PC-9 (cell line): ENCODE results near the gene ATP11A. TPM values are rescaled to one million over a fixed set of nuclear protein-coding genes. Genes with fewer than 3 reads are reported as not detected.

Source experiments
- BruUV-seq: library from RNA; stranded (reverse); fragments of 400-500 nt; replicated peaks from 2 replicates; lab custom pipeline; 2021; lab: Mats Ljungman, UMichigan
- CTCF ChIA-PET: fragments of 300-600 bp; sonication (Branson Sonifier 250); formaldehyde crosslinking; loops from one replicate; lab custom pipeline; 2022; ENCODE audit warnings: antibody characterized with exemption; lab: Charles Lee
- POLR2A ChIA-PET: fragments of 300-600 bp; sonication (Branson Sonifier 250); formaldehyde crosslinking; loops from one replicate; lab custom pipeline; 2022; ENCODE audit warnings: antibody characterized with exemption; ENCODE audit not compliant: unreplicated experiment; lab: Charles Lee
- DNase-seq, 2 experiments: peaks; one replicate each; pipeline versions ENCODE4 v3.0.0 to v3.0.0-alpha.2; 2015 to 2022; ENCODE audit warnings: mixed read lengths in 1 of 2
- H2AFZ ChIP-seq: fragments of 200-600 bp; sonication (generic); 2 replicates; pipeline ENCODE4 v1.8.1; 2017; ENCODE audit warnings: antibody characterized with exemption
- H3F3A ChIP-seq: fragments of 200-600 bp; sonication (generic); 2 replicates; pipeline ENCODE4 v1.8.1; 2017; ENCODE audit warnings: antibody characterized with exemption, mild to moderate bottlenecking, low read depth; ENCODE audit not compliant: insufficient read depth
- H3K27ac ChIP-seq: fragments of 200-600 bp; sonication (generic); 2 replicates; pipeline ENCODE4 v1.6.1; 2016; ENCODE audit warnings: mixed run types
- H3K27me3 ChIP-seq: fragments of 200-600 bp; sonication (generic); 2 replicates; pipeline ENCODE4 v1.6.1; 2016; ENCODE audit warnings: low read depth, mixed run types; ENCODE audit not compliant: insufficient read depth
- H3K36me3 ChIP-seq: fragments of 200-600 bp; sonication (generic); 2 replicates; pipeline ENCODE4 v1.6.1; 2016; ENCODE audit warnings: low read depth, mixed run types
- H3K4me1 ChIP-seq: fragments of 200-600 bp; sonication (generic); replicated peaks from 2 replicates; pipeline ENCODE4 v1.6.1; 2016; ENCODE audit warnings: mixed run types; ENCODE audit not compliant: insufficient read depth
- H3K4me2 ChIP-seq: fragments of 200-600 bp; sonication (generic); 2 replicates; pipeline ENCODE4 v1.6.1; 2017; ENCODE audit warnings: mixed run types
- H3K4me3 ChIP-seq: fragments of 200-600 bp; sonication (generic); 2 replicates; pipeline ENCODE4 v1.6.1; 2016; ENCODE audit warnings: mixed run types
- H3K79me2 ChIP-seq: fragments of 200-600 bp; sonication (generic); 2 replicates; pipeline ENCODE4 v1.6.1; 2017; ENCODE audit warnings: low read depth, mixed run types
- H3K9me2 ChIP-seq: fragments of 200-600 bp; sonication (generic); 2 replicates; pipeline ENCODE4 v1.8.1; 2017; ENCODE audit warnings: mild to moderate bottlenecking; ENCODE audit not compliant: insufficient read depth
- H3K9me3 ChIP-seq: fragments of 200-600 bp; sonication (generic); 2 replicates; pipeline ENCODE4 v1.8.1; 2016; ENCODE audit warnings: low read depth; ENCODE audit not compliant: insufficient read depth
- H4K20me1 ChIP-seq: fragments of 200-600 bp; sonication (generic); 2 replicates; pipeline ENCODE4 v1.8.1; 2017; ENCODE audit not compliant: insufficient read depth
- EZH2 ChIP-seq: fragments of 200-600 bp; sonication (generic); IDR thresholded peaks from 2 replicates; pipeline ENCODE4 v1.8.0; 2017; ENCODE audit warnings: antibody characterized with exemption, low read depth
- intact Hi-C: fragments of 100-400 bp; cut with micrococcal nuclease; formaldehyde crosslinking; loops from one replicate; pipeline ENCODE4 v1.10.0; 2022; ENCODE audit not compliant: unreplicated experiment
- total RNA-seq: library from RNA; stranded (reverse); gene quantifications from 2 replicates; pipeline ENCODE4 v1.2.3, GENCODE V29; 2021
- TF ChIP-seq, protein P1 (sequence below): fragments of 200-600 bp; sonication (generic); conservative IDR thresholded peaks from 2 replicates; pipeline ENCODE4 v1.6.1; 2017; ENCODE audit warnings: mixed run types, antibody characterized with exemption, mild to moderate bottlenecking, moderate library complexity

The ATP11A gene
- total RNA-seq, 1 experiment from 2014 or later: 92.2 TPM

DNA sequence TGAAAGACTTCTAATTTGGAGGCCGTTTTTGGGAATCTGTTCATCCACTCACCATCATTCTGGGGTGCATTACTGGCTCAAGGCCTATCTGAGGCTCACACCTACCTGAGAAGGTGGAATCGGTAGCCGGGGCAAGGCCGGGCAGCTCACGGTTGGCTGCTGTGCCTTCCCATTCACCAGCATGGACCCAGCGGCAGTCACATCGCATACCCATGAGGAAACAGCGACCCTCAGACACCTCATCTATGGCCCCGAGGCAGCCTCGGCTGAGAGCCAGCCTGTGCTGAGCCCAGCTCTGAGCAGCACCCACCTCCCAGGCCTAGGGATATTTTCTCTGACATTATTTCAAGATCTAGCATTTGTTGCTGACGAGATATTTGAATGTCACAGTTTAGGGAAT is 130.5 kb downstream of the ATP11A start:
- Histone ChIP-seq H3K27me3 (no peaks in the 10 kb centered on the region), H3F3A (no peaks in the 10 kb centered on the region), H3K9me3 (no peaks in the 10 kb centered on the region), H3K4me1 (no peaks in the 10 kb centered on the region), H3K4me3 (no peak overlapping the region), H2AFZ (no peak overlapping the region), H3K9me2 (no peaks in the 10 kb centered on the region), H3K27ac (no peak overlapping the region), H3K36me3 (peaks cover 47% of the 10 kb centered on the region), H3K4me2 (no peak overlapping the region), H3K79me2 (no peaks in the 10 kb centered on the region), H4K20me1 (no peaks in the 10 kb centered on the region)
- POLR2A ChIA-PET: no interaction called here
- BruUV-seq: no TSS peak
- TF ChIP-seq, protein P1, sequence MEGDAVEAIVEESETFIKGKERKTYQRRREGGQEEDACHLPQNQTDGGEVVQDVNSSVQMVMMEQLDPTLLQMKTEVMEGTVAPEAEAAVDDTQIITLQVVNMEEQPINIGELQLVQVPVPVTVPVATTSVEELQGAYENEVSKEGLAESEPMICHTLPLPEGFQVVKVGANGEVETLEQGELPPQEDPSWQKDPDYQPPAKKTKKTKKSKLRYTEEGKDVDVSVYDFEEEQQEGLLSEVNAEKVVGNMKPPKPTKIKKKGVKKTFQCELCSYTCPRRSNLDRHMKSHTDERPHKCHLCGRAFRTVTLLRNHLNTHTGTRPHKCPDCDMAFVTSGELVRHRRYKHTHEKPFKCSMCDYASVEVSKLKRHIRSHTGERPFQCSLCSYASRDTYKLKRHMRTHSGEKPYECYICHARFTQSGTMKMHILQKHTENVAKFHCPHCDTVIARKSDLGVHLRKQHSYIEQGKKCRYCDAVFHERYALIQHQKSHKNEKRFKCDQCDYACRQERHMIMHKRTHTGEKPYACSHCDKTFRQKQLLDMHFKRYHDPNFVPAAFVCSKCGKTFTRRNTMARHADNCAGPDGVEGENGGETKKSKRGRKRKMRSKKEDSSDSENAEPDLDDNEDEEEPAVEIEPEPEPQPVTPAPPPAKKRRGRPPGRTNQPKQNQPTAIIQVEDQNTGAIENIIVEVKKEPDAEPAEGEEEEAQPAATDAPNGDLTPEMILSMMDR: no peak
- TF ChIP-seq EZH2: no peak
- CTCF ChIA-PET: no interaction called here
- no peak for DNase-seq
- intact Hi-C loops: no loop called here

DNA sequence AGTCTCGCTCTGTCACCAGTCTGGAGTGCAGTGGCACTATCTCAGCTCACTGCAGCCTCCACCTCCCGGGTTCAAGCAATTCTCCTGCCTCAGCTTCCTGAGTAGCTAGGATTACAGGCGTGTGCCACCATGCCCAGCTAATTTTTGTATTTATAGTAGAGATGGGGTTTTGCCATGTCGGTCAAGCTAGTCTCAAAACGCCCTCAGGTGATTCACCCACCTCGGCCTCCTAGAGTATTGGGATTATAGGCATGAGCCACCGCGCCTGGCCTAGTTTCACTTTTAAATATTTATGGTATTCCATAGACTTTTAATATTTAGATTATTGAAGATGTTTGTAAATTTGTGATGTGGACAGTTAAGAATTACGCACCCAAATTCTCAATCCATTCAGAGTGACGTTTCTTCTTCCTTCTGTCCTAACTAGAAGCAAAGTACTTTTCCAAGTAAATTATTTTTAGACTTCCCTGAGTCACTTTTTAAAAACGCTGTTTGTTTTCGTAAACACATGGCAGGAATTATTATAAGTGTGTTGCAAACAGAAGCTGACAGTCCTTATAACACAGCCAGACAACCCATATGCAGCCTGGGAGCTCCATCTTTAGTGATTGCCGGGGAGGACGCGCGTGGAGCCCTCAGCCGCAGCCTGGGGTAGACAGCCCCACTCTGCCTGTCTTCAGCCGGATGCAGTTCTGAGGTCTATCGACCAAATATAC is 131.7 kb downstream of the ATP11A start:
- no peak overlapping the region for H3K4me3 ChIP-seq
- peaks cover 48% of the 10 kb centered on the region for H3K36me3 ChIP-seq
- H3F3A ChIP-seq: no peaks in the 10 kb centered on the region
- H3K9me3 ChIP-seq: no peaks in the 10 kb centered on the region
- H3K27ac ChIP-seq: no peak overlapping the region
- H4K20me1 ChIP-seq: 0 out of 2 replicates have a peak, but pooled peaks cover under 1% of the 10 kb centered on the region
- no peaks in the 10 kb centered on the region for H3K79me2 ChIP-seq
- ChIA-PET POLR2A (no interaction called here), CTCF (no interaction called here)
- H3K27me3 ChIP-seq: no peaks in the 10 kb centered on the region
- no peaks in the 10 kb centered on the region for H3K4me1 ChIP-seq
- no peak overlapping the region for H2AFZ ChIP-seq
- TF ChIP-seq, protein P1: no peak
- TF ChIP-seq EZH2: no peak
- no peak for DNase-seq
- intact Hi-C loops: no loop called here
- BruUV-seq: no TSS peak
- no peak overlapping the region for H3K4me2 ChIP-seq
- H3K9me2 ChIP-seq: no peaks in the 10 kb centered on the region

DNA sequence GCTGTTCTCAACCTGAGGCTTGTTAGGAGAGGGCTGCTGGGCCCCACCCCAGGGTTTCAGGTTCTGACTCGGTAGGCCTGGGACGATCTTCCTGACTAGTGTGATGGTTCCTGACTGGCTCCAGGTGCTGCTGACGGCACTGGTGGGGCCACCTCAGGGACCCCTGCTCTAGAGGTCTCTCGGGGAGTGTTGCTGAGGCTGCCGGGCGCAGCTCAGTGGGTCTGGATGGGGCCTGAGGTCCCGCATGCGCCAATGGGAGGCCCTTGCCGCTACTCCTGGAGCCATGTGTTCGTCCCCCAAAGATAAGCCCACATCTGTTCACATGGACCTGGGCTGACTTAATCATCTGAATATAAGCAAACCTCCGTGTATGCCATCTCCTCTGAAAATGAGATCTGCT is 133.0 kb downstream of the ATP11A start:
- no peak overlapping the region for H2AFZ ChIP-seq
- no peaks in the 10 kb centered on the region for H3K4me1 ChIP-seq
- no peaks in the 10 kb centered on the region for H3K79me2 ChIP-seq
- CTCF ChIA-PET: no interaction called here
- H4K20me1 ChIP-seq: 0 out of 2 replicates have a peak, but pooled peaks cover 3% of the 10 kb centered on the region
- H3K9me3 ChIP-seq: no peaks in the 10 kb centered on the region
- no peaks in the 10 kb centered on the region for H3K9me2 ChIP-seq
- peaks cover 49% of the 10 kb centered on the region for H3K36me3 ChIP-seq
- no peak for DNase-seq
- intact Hi-C loops: no loop called here
- TF ChIP-seq, protein P1: no peak
- TF ChIP-seq EZH2: no peak
- no peaks in the 10 kb centered on the region for H3K27me3 ChIP-seq
- no peak overlapping the region for H3K4me2 ChIP-seq
- no peaks in the 10 kb centered on the region for H3F3A ChIP-seq
- BruUV-seq: no TSS peak
- no peak overlapping the region for H3K4me3 ChIP-seq
- H3K27ac ChIP-seq: no peak overlapping the region
- POLR2A ChIA-PET: no interaction called here
